ENCODE measurements around the gene GAB1.
A peak's percentile ranks its signal among the peaks of the same experiment; 100 is the strongest.

DNA sequence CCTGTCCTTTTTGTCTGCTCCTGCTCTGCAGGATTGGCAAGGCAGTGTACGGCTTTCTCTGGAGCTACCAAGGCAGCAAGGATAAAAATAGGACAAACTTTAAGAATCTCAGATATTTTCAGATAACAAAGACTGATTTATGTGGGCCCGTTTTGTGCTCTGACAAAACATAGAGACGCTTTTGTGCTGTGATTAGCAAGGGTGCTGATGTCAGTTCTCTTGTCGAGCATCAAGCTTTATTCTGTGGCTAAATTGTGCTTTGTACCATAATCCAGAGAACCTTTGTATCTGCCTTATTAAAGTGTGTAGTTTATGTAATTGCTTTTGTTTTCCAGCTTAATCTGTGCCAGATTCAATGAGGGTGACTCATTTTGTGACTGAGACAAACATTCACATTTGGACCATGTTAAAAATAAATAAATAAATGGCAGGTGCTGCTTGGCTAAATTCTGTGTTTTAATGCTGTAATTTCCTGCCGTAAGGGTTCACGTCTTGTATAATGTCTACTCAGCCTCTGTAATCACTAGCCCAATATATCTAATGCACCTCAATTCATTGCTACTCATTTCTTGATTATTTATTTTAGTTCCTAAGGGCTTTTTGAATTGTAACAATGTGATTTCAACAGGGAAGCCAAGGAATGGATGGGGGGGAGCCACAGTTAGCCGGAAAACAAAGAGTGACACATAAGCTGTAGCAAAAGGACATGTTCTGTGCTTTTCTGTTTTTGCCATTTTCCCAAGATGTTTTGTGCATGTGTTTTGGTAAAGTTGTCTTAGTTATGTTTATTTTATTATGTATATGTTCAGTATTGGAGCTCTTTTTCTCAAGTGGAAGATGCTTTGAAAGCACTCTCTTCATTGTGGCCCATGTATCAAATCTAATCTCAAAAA, 75.1 kb downstream of the GAB1 start:
- TF ChIP-seq POLR2A (IDR thresholded peaks at IDR 0.05): peak in 1 of 2 donors; percentile 22
- TF ChIP-seq CTCF (IDR thresholded peaks at IDR 0.05): no peak
